Activated CD4-positive, CD25-positive, alpha-beta regulatory T cell treated with anti-CD3 and anti-CD28 coated beads, Interleukin-2, amount 50 U/mL, for 16 hours (primary cell): Measurements from ENCODE around the gene NGEF.

Experiments used
- DNase-seq: peaks from one replicate; pipeline ENCODE4 v3.0.0-alpha.2; 2020; ENCODE audit warnings: low read depth, low spot score

Gene NGEF

GRCh38 chr2:232884001-232884421 lies 129.0 kb downstream of the NGEF start:
- DNase-seq: no peak

- no peak for DNase-seq
Observed at GRCh38 chr2:232883116-232883721, 129.8 kb downstream of the NGEF start.

DNA sequence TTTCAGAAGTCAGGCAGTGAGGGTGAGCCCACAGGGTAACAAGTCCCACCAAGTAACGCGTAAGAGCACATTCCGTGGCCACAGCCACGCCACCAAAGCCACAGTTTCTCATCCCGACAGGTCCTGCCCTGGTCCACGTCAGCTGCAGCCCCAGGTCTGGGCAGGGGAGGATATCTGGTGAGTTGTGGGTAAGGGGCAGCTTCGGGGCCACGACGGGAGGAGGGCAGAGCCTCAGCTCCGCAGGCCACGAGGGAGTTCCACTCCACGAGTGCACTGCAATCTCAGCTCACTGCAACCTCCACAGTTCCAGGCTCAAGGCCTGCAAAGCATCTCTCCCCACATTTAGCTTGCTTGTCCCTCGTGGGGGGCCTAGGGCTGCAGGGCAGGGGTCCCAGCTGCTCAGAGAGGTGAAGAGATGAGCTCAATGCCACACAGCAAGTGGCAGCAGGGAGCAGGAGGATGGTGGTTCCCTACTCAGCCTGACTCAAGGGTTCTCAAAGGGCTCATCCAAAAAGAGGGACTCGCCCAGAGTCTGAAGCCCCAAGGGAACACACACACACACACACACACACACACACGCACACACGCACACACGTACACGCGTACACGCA lies 130.4 kb downstream of the NGEF start:
- DNase-seq: no peak

DNA sequence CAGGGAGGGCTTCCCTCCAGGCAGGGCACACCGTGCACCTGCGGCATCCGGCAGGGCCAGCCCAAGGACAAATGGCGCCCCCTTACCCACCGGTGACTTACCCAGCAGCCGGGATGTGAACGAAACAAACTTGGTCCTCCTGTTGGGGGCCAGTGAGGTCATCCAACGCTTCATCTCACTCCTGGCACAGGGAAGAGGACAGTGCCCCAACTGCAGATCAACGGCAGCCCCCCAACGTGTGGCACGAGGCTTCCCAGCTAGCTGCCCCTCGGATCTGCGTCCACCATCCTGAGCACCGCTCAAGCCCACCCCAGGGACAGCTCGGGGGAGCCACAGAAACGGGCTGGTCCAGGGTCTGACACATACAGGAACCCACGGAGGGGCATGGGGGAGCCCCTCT lies 131.0 kb downstream of the NGEF start:
- DNase-seq: no peak

DNA sequence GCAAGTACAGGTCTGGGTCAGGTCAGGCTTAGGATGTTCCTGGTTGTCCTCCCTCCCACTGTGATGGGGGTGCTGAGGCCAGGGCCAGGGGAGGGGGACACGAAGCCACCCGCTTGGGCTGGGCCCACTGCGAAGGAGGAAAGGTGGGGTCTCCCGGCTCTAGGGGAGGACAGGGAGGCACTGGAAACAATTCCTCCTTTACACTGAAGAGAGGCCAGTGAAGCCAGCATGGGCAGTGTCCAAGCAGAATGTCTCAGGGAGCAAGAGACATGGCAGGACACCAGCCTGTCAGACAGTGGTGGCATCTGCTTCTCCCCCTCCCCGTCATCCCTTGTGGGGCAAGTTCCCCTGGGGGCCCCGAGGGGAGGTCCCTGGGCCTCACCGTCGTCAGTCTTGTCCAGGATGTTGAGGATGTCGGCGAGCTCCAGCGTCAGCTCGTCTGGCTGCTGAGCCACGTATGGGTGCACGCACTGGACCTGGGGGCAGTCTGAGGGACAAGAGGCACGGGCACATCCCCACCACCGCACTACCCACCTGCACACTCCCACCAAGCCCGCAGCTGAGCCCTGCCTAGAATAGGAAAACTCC lies 132.2 kb downstream of the NGEF start:
- no peak for DNase-seq

GRCh38 chr2:232879618-232880494 lies 133.2 kb downstream of the NGEF start:
- DNase-seq: no peak

GRCh38 chr2:232878855-232879617 lies 134.0 kb downstream of the NGEF start:
- DNase-seq: no peak

GRCh38 chr2:232877940-232878511 lies 135.0 kb downstream of the NGEF start:
- no peak for DNase-seq

- DNase-seq: no peak
Observed at GRCh38 chr2:232876978-232877441, 136.0 kb downstream of the NGEF start.

DNA sequence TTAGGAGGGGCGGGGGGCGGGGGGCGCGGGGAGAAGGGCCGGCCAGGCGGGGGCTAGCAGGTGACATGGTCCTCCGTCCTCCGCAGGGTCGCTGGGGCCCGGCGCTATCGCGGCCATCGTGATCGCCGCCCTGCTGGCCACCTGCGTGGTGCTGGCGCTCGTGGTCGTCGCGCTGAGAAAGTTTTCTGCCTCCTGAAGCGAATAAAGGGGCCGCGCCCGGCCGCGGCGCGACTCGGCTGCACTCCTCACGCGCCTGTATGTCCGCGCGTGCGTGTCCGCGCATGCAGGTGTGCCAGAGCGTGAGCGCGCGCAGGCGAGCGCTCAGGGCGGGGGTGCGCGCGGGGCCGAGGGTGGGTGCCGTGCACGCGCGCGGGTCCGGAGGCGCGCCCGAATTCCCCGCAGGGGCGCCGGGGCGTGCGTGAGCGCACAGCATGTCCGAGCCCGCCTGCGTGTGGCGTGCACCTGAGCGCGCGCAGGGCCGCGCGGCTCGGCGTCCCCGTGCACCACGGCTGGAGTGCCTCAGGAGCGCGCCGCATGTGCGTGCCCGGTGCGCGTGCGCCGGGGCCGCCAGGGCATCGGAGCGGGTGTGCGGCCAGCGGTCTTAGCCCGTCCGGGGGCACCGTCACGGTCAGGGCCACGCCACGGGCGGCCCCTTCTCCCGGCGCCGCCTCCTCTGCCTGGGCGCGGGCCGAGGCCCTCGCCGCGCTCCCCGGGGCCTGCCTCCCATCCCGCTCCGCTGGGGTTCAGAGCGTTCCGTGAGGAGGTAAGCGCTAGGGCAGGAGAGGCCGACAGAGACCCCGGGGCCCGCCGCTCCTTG lies 136.7 kb downstream of the NGEF start:
- no peak for DNase-seq

DNA sequence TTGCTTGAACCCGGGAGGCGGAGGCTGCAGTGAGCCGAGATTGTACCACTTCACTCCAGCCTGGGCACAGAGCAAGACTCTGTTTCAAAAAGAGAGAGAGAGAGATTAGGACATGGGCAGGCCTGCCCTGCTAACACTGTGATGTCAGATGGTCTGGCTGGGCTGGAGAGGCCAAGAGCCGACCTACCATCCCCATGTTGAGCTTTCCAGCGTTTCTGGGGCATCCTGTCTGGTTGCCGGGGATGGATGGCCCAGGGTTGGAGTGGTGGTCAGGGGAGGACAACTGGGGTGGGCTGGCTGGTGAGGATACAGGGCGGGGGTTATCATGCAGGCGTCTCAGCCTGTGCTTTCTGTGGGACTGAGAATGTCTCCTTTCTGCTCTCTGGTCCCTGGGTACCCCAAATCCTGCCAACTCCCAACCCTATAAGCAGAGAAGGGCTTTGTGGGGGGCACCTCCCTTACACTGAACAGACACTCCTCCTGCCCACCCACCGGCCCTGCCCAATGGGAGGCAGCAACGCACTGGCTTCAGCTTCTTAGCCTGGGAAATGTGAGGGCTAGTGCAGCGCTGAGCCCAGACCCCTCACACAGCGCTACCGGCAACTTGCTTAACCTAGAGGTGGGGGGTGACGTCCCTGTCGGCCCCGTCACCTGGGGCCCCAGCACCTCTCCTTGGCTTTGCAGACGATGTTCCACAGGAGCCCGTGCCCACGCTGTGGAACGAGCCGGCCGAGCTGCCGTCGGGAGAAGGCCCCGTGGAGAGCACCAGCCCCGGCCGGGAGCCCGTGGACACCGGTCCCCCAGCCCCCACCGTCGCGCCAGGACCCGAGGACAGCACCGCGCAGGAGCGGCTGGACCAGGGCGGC lies 137.6 kb downstream of the NGEF start:
- DNase-seq: no peak

DNA sequence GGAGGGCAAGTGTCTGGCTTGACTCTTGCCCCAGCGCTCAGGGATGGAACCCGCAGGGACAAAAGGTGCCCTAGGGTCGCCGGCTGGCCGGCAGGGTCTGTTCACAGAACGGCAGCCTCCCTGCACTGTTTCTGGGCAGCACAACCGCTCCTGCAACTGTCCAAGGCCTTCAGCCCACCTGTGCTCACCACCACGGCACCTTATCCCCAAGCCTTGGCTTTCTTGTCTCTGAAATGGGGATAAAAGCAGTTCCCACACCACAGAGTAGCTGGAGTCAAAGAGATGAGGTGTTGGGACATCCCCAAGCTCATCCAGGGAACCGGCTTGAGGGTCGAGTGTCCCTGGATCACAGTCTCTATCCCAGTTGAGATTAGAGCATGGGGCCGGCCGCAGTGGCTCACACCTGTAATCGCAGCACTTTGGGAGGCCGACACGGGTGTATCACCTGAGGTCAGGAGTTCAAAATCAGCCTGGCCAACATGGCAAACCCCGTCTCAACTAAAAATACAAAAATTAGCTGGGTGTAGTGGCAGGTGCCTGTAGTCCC lies 138.3 kb downstream of the NGEF start:
- DNase-seq: no peak

GRCh38 chr2:232873909-232874641 lies 139.0 kb downstream of the NGEF start:
- DNase-seq: no peak

- DNase-seq: no peak
Observed at GRCh38 chr2:232873292-232873908, 139.7 kb downstream of the NGEF start.

GRCh38 chr2:232872826-232873225 lies 140.2 kb downstream of the NGEF start:
- no peak for DNase-seq

- no peak for DNase-seq
Observed at GRCh38 chr2:232871835-232872736, 141.0 kb downstream of the NGEF start.

DNA sequence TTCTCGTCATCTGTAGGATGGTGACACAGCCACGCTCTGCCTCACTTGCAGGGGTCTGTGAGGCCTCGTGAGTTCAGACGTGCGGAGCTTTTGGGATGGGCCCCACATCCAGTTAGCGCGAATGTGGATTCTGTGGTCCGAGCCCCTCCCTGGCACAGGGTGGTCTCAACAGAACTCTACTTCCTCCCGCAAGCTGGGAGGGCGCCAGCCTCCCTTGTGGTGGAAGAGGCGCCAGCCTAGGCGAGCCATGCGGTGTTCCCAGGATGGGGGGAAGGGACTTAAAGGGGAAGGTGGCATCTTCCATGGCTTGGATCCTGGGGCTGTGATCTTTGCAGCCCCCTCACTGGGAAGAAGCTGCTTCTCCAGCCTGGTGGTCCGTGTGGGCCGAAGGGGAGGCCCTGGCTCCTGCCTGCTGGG lies 141.6 kb downstream of the NGEF start:
- DNase-seq: no peak
